AG04450 (cell line): ENCODE data around the gene CDHR5. TPM values are rescaled to one million over a fixed set of nuclear protein-coding genes. Genes with fewer than 3 reads are reported as not detected.
A peak's percentile ranks its signal among the peaks of the same experiment; 100 is the strongest.

Source experiments
- CTCF ChIA-PET: fragments of 300-600, 350-600 bp; formaldehyde crosslinking; extraction: SDS; loops from one replicate; lab custom pipeline; 2022; ENCODE audit warnings: antibody characterized with exemption, inconsistent platforms; lab: Charles Lee
- POLR2A ChIA-PET: fragments of 350-600 bp; formaldehyde crosslinking; extraction: SDS; loops from one replicate; lab custom pipeline; 2021; ENCODE audit warnings: antibody characterized with exemption, inconsistent platforms; lab: Yijun Ruan, JAX
- DNase-seq: peaks from one replicate; pipeline ENCODE4 v3.0.0-alpha.2; 2011; ENCODE audit warnings: low read depth, low spot score
- H3K27ac ChIP-seq: one replicate; pipeline ENCODE4 v1.5.1; 2012; ENCODE audit warnings: low read depth, low read length, control low read depth
- H3K27me3 ChIP-seq: one replicate; pipeline ENCODE4 v1.6.0; 2012; ENCODE audit warnings: low read length; ENCODE audit not compliant: control insufficient read depth, insufficient read depth
- H3K4me3 ChIP-seq: 2 replicates; pipeline ENCODE4 v1.5.1; 2011; ENCODE audit warnings: mild to moderate bottlenecking, low read depth, low read length, control low read depth
- H3K9me3 ChIP-seq: 2 replicates; pipeline ENCODE4 v1.5.1; 2012; ENCODE audit warnings: low read length; ENCODE audit not compliant: control insufficient read depth, insufficient read depth
- CTCF ChIP-seq: IDR thresholded peaks from 2 replicates; pipeline ENCODE4 v1.5.1; 2011; ENCODE audit warnings: low read depth, low read length, control low read depth, inconsistent platforms
- polyA plus RNA-seq: library from polyadenylated mRNA; depleted of rRNA; stranded (reverse); fragments of >200 nt; gene quantifications from 2 replicates; pipeline ENCODE4 v1.2.3, GENCODE V29; 2011

Gene CDHR5
- polyA plus RNA-seq, 1 experiment: not detected

- no peak for TF ChIP-seq CTCF
- Histone ChIP-seq H3K27me3 (no peaks in the 10 kb centered on the region), H3K4me3 (no peak overlapping the region), H3K9me3 (no peaks in the 10 kb centered on the region; the same call in 1 of the 2 replicates), H3K27ac (no peak overlapping the region)
- ChIA-PET CTCF (no interaction called here), POLR2A (interaction anchor here (0.7 kb wide), 1 partner anchor 37 kb away, joined by 4 read pairs; the partner anchor contains the start of gene PHRF1)
- DNase-seq: no peak
Measured at GRCh38 chr11:612961-613300, 11.8 kb downstream of the CDHR5 start.

DNA sequence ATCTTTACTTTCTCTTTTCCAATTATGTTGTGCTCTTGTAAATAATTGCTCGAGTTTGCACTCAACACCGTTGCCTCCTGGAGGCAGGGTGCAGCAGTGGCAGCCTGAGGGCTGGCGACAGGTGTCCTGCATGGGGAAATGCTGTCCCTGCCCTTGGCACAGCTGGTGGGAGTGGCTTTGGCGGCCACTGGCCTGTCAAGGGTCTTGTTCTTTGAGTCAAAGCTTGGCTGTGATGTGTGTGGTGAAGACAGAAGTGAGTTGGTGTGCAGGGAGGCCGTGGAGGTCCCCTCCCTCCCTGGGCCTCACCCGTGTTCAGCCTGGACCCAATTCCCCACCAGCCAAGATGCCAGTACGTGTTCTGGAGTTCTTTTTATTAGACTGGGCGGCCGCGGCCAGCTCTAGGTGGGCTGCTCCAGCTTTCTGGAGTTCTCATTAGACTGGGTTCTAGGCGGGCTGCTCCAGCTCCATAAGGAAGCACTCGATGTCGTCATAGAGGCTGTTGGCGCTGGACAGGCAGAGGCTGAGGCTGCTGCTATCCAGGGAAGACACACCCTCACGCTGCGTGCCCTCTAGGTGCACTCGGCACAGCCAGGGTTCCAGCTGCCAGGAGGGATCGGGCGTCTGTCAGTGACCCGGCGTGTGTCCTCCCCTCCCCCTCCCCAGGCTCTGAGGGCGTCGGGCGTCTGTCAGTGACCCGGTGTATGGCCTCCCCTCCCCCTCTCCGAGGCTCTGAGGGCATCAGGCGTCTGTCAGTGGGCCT is 12.4 kb downstream of the CDHR5 start:
- no peak for DNase-seq
- H3K27ac ChIP-seq: no peak overlapping the region
- H3K27me3 ChIP-seq: no peaks in the 10 kb centered on the region
- peak; percentile 33 for TF ChIP-seq CTCF
- ChIA-PET CTCF (no interaction called here), POLR2A (interaction anchor here (0.7 kb wide), 1 partner anchor 37 kb away, joined by 4 read pairs; the partner anchor contains the start of gene PHRF1)
- H3K4me3 ChIP-seq: no peak overlapping the region
- no peaks in the 10 kb centered on the region; the same call in 1 of the 2 replicates for H3K9me3 ChIP-seq

- Histone ChIP-seq H3K27ac (no peak overlapping the region), H3K27me3 (no peaks in the 10 kb centered on the region), H3K4me3 (no peak overlapping the region), H3K9me3 (no peaks in the 10 kb centered on the region; the same call in 1 of the 2 replicates)
- DNase-seq: no peak
- TF ChIP-seq CTCF: no peak
- ChIA-PET POLR2A (no interaction called here), CTCF (no interaction called here)
Measured at GRCh38 chr11:611001-611996, 13.5 kb downstream of the CDHR5 start.

- TF ChIP-seq CTCF: no peak
- Histone ChIP-seq H3K9me3 (no peaks in the 10 kb centered on the region; the same call in 1 of the 2 replicates), H3K4me3 (no peak overlapping the region), H3K27ac (no peak overlapping the region), H3K27me3 (no peaks in the 10 kb centered on the region)
- ChIA-PET CTCF (no interaction called here), POLR2A (no interaction called here)
- no peak for DNase-seq
Measured at GRCh38 chr11:610146-610801, 14.5 kb downstream of the CDHR5 start.
